IMR-90 (cell line): ENCODE measurements around the gene CAMK2D.
A peak's percentile ranks its signal among the peaks of the same experiment; 100 is the strongest.

Experiments
- CEBPB ChIP-seq: IDR thresholded peaks from 2 replicates; pipeline ENCODE4 v1.6.1; 2012; ENCODE audit warnings: low read depth, low read length, improper control_type of control experiment
- CHD1 ChIP-seq: IDR thresholded peaks from 2 replicates; pipeline ENCODE4 v1.6.1; 2012; ENCODE audit warnings: low read depth, low read length, improper control_type of control experiment
- CTCF ChIP-seq: conservative IDR thresholded peaks from 2 replicates; pipeline ENCODE4 v1.5.1; 2012; ENCODE audit warnings: mild to moderate bottlenecking, low read depth, low read length, improper control_type of control experiment
- ELK1 ChIP-seq: fragments of 150-350 bp; IDR thresholded peaks from 2 replicates; pipeline ENCODE4 v1.6.1; 2016; ENCODE audit warnings: low read depth, mild to moderate bottlenecking, low read length, moderate library complexity, borderline replicate concordance
- MAFK ChIP-seq: IDR thresholded peaks from 2 replicates; pipeline ENCODE4 v1.6.1; 2012; ENCODE audit warnings: low read depth, low read length, improper control_type of control experiment
- MAZ ChIP-seq: IDR thresholded peaks from 2 replicates; pipeline ENCODE4 v1.6.1; 2012; ENCODE audit warnings: low read depth, mild to moderate bottlenecking, low read length, improper control_type of control experiment, moderate library complexity, borderline replicate concordance
- MXI1 ChIP-seq: IDR thresholded peaks from 2 replicates; pipeline ENCODE4 v1.6.1; 2012; ENCODE audit warnings: low read depth, mild to moderate bottlenecking, low read length, moderate library complexity, borderline replicate concordance
- POLR2A ChIP-seq: IDR thresholded peaks from 2 replicates; pipeline ENCODE4 v1.6.1; 2012; ENCODE audit warnings: mild to moderate bottlenecking, low read depth, low read length
- RAD21 ChIP-seq: IDR thresholded peaks from 2 replicates; pipeline ENCODE4 v1.6.1; 2012; ENCODE audit warnings: low read length, improper control_type of control experiment
- RCOR1 ChIP-seq: IDR thresholded peaks from 2 replicates; pipeline ENCODE4 v1.6.1; 2012; ENCODE audit warnings: mild to moderate bottlenecking, low read length, improper control_type of control experiment; ENCODE audit not compliant: insufficient replicate concordance
- RFX5 ChIP-seq: IDR thresholded peaks from 2 replicates; pipeline ENCODE4 v1.8.0; 2012; ENCODE audit warnings: low read depth, mild to moderate bottlenecking, low read length, moderate library complexity
- USF2 ChIP-seq: fragments of 150-350 bp; IDR thresholded peaks from 2 replicates; pipeline ENCODE4 v1.6.1; 2017; ENCODE audit warnings: mild to moderate bottlenecking, antibody characterized with exemption, low read length, low read depth

- TF ChIP-seq RAD21 (no peak), CTCF (no peak), USF2 (no peak), RFX5 (no peak), CHD1 (no peak), MXI1 (no peak), POLR2A (no peak), RCOR1 (no peak), CEBPB (peak; percentile 76), MAZ (no peak), ELK1 (no peak), MAFK (peak; percentile 52; the same call in 1 of the 2 replicates)
These were observed 287.5 kb downstream of the CAMK2D start for GRCh38 chr4:113474017-113474416.
